Mucosa of descending colon (tissue), 3 donors: Measurements from ENCODE around the gene UBE2F. TPM values are rescaled to one million over a fixed set of nuclear protein-coding genes. Genes with fewer than 3 reads are reported as not detected.

Experiments used
- ATAC-seq: fragments of 200-7000 bp; cut with Tn5 transposase; one replicate; pipeline ENCODE4 v1.9.1; 2020; ENCODE audit warnings: mild to moderate bottlenecking, moderate library complexity
- DNase-seq, 3 donors: peaks; one replicate each; pipeline ENCODE4 v3.0.0-alpha.2; 2020
- H3K36me3 ChIP-seq: fragments of 200-600 bp; one replicate; pipeline ENCODE4 v1.8.0; 2021; ENCODE audit warnings: low read depth, mild to moderate bottlenecking
- H3K4me1 ChIP-seq: fragments of 200-600 bp; one replicate; pipeline ENCODE4 v1.8.0; 2021; ENCODE audit warnings: low read depth, mild to moderate bottlenecking
- H3K4me3 ChIP-seq: fragments of 200-600 bp; one replicate; pipeline ENCODE4 v1.8.0; 2021; ENCODE audit warnings: mild to moderate bottlenecking
- H3K9me3 ChIP-seq: fragments of 200-600 bp; one replicate; pipeline ENCODE4 v1.8.0; 2021; ENCODE audit warnings: mild to moderate bottlenecking
- intact Hi-C, 2 donors: fragments of 100-400 bp; cut with DNase I in 1 of 2; cut with micrococcal nuclease in 1 of 2; formaldehyde crosslinking; loops; one replicate each; pipeline versions ENCODE4 v1.11.0 to v1.11.1; 2022; cut with DNase I, micrococcal nuclease
- total RNA-seq, 3 donors: library from RNA; stranded (reverse); fragmentation: NEBNext Ultra II Directional in 2 of 3; extraction: Animal tissue kit (Norgen Biotek cat#: 25700) in 2 of 3; gene quantifications; one replicate each; pipeline versions ENCODE4 v1.2.1 to v1.2.4, GENCODE V29; 2021 to 2023
- TF ChIP-seq, protein P1 (sequence below): fragments of 200-600 bp; IDR thresholded peaks from one replicate; pipeline ENCODE4 v1.8.0; 2022; ENCODE audit warnings: antibody characterized with exemption, mild to moderate bottlenecking
- donor health status: DM: no; HTN: no; CAD: no; lungs with moderate emphysema.
- donor health status: DM: no; HTN: no; CAD: no.
- donor health status: DM: no; HTN: yes; CAD: no.

UBE2F gene
- total RNA-seq, 3 donors from 2014 or later: 36.0 to 47.7 (median 40.4) TPM

DNA sequence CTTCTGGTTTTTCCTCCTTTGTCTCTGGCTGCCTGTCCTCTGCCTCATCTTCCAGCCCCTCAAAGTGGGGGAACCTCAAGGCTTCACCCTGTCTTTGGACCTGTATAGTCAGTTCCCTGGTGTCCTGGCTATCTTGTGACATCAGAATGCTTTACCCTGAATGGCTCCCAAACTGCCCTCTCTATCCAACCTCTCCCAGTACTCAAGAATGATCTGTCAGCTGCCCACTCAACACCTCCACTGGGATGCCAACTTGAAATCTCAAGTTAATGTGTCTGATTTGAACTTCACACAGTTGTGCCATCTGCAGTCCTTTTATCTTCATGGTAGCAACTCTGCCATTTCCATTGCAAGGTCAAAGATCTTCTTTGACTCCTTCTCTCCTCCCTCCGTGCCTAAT lies 43.8 kb downstream of the UBE2F start:
- no peaks in the 10 kb centered on the region for H3K4me1 ChIP-seq
- no peaks in the 10 kb centered on the region for H3K9me3 ChIP-seq
- ATAC-seq (no peak), DNase-seq (no peak)
- no peaks in the 10 kb centered on the region for H3K36me3 ChIP-seq
- TF ChIP-seq, protein P1, sequence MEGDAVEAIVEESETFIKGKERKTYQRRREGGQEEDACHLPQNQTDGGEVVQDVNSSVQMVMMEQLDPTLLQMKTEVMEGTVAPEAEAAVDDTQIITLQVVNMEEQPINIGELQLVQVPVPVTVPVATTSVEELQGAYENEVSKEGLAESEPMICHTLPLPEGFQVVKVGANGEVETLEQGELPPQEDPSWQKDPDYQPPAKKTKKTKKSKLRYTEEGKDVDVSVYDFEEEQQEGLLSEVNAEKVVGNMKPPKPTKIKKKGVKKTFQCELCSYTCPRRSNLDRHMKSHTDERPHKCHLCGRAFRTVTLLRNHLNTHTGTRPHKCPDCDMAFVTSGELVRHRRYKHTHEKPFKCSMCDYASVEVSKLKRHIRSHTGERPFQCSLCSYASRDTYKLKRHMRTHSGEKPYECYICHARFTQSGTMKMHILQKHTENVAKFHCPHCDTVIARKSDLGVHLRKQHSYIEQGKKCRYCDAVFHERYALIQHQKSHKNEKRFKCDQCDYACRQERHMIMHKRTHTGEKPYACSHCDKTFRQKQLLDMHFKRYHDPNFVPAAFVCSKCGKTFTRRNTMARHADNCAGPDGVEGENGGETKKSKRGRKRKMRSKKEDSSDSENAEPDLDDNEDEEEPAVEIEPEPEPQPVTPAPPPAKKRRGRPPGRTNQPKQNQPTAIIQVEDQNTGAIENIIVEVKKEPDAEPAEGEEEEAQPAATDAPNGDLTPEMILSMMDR: no peak
- H3K4me3 ChIP-seq: no peak overlapping the region
- intact Hi-C loops: no loop called here

DNA sequence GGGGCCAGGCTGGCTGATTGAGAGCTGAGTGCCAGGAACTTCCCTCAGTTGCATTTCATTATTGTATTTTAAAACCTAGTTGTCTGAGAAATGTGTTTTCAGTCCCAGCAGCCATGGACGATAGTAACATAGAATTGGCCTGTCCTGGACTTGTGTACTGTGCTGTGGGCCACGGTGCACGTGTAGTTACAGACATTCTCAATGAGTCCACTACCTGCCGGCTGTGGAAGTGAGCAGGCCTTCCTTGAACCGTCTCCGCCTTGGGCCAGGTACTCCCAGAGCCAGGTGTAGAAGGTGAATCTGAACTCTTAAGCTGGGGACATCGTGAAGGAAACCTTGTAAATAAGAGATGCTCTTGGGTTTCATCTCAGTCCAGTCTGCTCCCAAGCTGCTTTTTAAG lies 47.0 kb downstream of the UBE2F start:
- no peak for ATAC-seq
- intact Hi-C loops: no loop called here
- TF ChIP-seq, protein P1: no peak
- no peak for DNase-seq
- Histone ChIP-seq H3K36me3 (no peaks in the 10 kb centered on the region), H3K4me3 (no peak overlapping the region), H3K4me1 (no peaks in the 10 kb centered on the region), H3K9me3 (no peaks in the 10 kb centered on the region)

GRCh38 chr2:238015705-238016104 lies 48.9 kb downstream of the UBE2F start:
- ATAC-seq: no peak
- TF ChIP-seq, protein P1: no peak
- H3K4me3 ChIP-seq: no peak overlapping the region
- no peaks in the 10 kb centered on the region for H3K36me3 ChIP-seq
- intact Hi-C loops: no loop called here
- H3K9me3 ChIP-seq: no peaks in the 10 kb centered on the region
- H3K4me1 ChIP-seq: no peaks in the 10 kb centered on the region
- DNase-seq: no peak

GRCh38 chr2:238016526-238016925 lies 49.7 kb downstream of the UBE2F start:
- Histone ChIP-seq H3K4me3 (no peak overlapping the region), H3K9me3 (no peaks in the 10 kb centered on the region), H3K4me1 (no peaks in the 10 kb centered on the region), H3K36me3 (no peaks in the 10 kb centered on the region)
- intact Hi-C loops: no loop called here
- no peak for DNase-seq
- TF ChIP-seq, protein P1: no peak
- no peak for ATAC-seq

DNA sequence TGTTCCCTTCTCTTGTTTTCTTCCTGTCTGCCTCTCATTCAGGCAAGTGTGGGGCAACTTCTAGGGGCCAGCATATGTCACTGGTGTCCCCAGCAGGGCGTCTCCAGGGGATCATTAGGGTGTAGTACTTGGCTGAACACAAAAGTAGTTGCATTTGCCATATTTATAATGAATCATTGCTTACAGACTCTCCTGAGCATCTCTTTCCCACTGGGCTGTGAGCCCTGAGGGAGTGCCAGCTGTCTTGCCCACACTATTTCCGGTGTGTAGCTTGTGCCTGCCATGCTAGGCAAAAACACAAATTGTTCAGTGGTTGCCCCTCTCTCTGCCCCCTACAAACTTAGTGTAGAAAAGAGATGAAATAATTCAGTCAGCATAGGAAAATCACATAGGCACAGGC lies 53.1 kb downstream of the UBE2F start:
- Histone ChIP-seq H3K4me1 (no peaks in the 10 kb centered on the region), H3K36me3 (no peaks in the 10 kb centered on the region), H3K9me3 (no peaks in the 10 kb centered on the region), H3K4me3 (no peak overlapping the region)
- DNase-seq (no peak), ATAC-seq (no peak)
- intact Hi-C loops: no loop called here
- TF ChIP-seq, protein P1: no peak

DNA sequence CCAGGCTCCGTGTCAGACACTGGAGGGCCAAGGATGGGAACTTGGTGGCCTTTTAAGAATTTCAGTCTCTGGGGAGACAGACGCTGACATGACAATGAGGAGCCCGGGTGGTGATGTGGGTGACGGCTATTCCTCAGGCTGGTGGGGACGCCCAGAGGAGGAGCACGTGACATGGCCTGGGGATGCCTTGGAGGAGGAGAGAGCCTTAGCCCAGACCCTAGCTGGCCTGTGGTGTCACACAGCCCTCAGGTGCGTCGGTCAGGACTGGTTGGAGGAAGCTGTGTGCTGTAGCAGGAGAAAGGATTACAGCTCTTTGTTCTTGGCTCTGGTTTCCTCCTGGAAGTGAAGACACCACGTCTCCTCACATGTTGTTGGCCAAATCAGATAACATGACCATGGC lies 54.0 kb downstream of the UBE2F start:
- H3K9me3 ChIP-seq: no peaks in the 10 kb centered on the region
- TF ChIP-seq, protein P1: no peak
- no peak for ATAC-seq
- H3K36me3 ChIP-seq: no peaks in the 10 kb centered on the region
- H3K4me1 ChIP-seq: no peaks in the 10 kb centered on the region
- H3K4me3 ChIP-seq: no peak overlapping the region
- DNase-seq: no peak
- intact Hi-C loops: no loop called here
